OCI-LY7 (cell line): Measurements from ENCODE around the gene SMYD3.

Source experiments
- CTCF ChIP-seq: fragments of 200-600 bp; sonication (generic); conservative IDR thresholded peaks from 2 replicates; pipeline ENCODE4 v1.5.1; 2014; ENCODE audit warnings: mild to moderate bottlenecking, antibody characterized with exemption, low read length, moderate library complexity, mixed read lengths
- EZH2phosphoT487 ChIP-seq: fragments of 200-600 bp; sonication (generic); IDR thresholded peaks from 2 replicates; pipeline ENCODE4 v1.6.1; 2018; ENCODE audit warnings: low read depth, borderline replicate concordance, mild to moderate bottlenecking, mixed run types, antibody characterized with exemption, low read length, moderate library complexity, mixed read lengths

GRCh38 chr1:245995474-245995873 is 511.6 kb downstream of the SMYD3 start:
- TF ChIP-seq EZH2phosphoT487, result no peak
- TF ChIP-seq CTCF, result no peak
